ENCODE measurements around the gene DNAI2.
"Not testable (repeated sequence)": the region's sequence is repeated elsewhere in the genome, so short reads cannot be mapped to it uniquely, and the experiment has no call there.

The DNAI2 gene

GRCh38 chr17:74244128-74244527, 29.9 kb upstream of the DNAI2 start:
- no peak overlapping the region for H3K4me3 ChIP-seq (ENCODE audit: low read depth, low read length)

- no peak overlapping the region for H3K4me3 ChIP-seq (ENCODE audit: low read depth, low read length)
Measured at GRCh38 chr17:74244548-74244947, 29.5 kb upstream of the DNAI2 start.

GRCh38 chr17:74245145-74245831, 28.7 kb upstream of the DNAI2 start:
- H3K4me3 ChIP-seq (ENCODE audit: low read depth, low read length) = no peak overlapping the region

DNA sequence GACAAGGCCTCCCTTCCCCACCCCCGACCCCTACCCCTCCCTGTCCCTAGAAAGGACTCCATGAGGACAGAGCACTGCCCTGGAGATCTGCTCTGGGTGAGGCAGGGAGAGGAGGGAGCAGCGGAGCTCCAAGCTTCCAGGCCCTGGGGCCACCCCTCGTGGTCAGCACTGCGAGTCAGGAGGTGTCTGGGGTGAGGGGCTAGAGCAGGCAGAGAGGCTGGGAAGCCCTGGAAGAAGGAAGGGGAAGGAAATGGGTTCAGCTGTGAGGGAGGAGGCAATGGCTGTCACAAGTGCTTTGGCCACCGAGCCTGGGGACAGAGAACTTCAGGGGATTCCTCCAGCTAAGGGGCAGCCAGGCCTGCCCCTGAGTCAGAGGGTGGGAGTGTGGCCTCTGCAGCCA, 28.2 kb upstream of the DNAI2 start:
- no peak overlapping the region for H3K4me3 ChIP-seq (ENCODE audit: low read depth, low read length)

DNA sequence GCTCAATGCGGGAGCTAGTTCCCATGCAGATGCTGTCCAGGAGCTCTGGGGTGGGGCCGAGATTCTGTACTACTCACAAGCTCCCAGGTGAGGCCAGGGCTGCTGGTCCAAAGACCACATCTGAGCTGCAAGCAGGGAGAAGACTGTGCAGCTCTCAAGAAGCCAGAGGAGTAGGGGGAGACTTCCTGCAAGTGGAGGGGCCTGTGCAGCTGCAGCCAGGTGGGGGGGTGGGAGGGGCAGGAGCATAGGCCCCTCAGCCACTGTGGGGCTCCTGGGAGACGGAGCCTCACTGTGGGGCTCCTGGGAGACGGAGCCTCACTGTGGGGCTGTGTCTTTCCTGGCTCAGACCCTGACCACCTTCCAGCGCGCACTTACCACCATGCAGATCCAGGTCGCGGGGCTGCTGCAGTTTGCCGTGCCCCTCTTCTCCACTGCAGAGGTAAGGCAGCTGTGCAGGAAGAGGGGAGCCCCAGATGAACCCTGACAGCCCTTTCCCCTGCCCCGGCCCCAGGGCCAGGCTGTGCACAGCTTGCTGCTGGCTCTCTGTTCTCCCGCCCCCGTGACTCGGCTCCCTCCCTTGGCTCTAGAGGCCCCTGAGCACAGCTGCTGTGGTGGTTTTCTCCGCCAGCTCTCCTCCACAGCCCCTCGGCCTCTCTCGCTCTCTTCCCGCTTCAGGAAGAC, 24.3 kb upstream of the DNAI2 start:
- H3K4me3 ChIP-seq (ENCODE audit: low read depth, low read length) = no peak overlapping the region

- no peak overlapping the region for H3K4me3 ChIP-seq (ENCODE audit: low read depth, low read length)
Measured at GRCh38 chr17:74250324-74250995, 23.6 kb upstream of the DNAI2 start.

GRCh38 chr17:74251051-74251450, 23.0 kb upstream of the DNAI2 start:
- H3K4me3 ChIP-seq (ENCODE audit: low read depth, low read length) = no peak overlapping the region

DNA sequence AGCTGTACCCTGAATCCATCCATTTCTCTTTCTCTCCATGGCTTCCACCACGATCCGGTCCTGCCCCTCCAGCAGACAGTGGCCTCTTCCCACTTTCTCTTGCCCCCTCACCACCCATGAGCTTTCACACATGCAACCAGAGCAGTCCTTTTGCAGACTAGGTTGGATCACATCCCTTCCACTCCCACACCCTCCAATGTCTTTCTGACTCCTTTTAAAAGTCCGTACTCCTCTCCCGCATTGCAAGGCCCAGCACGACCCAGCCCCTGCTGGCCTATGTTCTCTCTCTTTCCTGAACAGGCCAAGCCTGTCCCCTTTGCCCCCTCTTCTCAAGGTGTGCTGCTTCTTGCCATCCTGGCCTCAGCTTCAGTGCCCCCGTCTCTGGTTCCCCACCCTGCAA, 22.5 kb upstream of the DNAI2 start:
- H3K4me3 ChIP-seq (ENCODE audit: low read depth, low read length) = no peak overlapping the region

DNA sequence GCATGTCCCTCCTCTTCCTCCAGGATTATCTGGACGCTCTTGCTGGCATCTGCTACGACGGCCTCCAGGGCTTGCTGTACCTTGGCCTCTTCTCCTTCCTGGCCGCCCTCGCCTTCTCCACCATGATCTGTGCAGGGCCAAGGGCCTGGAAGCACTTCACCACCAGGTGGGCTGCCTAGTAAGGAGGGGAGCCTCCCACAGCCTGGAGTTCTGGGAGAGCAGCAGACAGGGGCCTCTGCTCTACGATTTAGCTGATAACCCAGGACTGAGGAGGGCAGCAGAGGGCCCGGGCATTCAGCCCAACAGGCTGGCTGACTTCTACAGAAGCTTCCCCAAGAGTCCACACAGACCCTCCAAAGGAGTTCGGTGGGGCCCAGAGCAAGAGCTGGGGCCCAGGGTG, 21.8 kb upstream of the DNAI2 start:
- H3K4me3 ChIP-seq (ENCODE audit: low read depth, low read length) = no peak overlapping the region

DNA sequence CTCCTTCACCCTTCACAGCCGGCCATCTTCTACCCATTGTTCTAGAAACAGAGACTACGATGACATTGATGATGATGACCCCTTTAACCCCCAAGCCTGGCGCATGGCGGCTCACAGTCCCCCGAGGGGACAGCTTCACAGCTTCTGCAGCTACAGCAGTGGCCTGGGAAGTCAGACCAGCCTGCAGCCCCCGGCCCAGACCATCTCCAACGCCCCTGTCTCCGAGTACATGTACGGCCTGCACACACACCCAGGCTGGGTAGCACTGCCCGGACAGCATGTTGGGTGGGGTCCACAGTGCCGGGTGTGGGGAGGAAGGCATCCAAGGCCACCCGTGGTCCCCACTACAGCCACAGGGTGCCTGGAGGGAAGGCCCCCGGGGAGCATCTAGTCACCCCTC, 21.0 kb upstream of the DNAI2 start:
- no peak overlapping the region for H3K4me3 ChIP-seq (ENCODE audit: low read depth, low read length)

GRCh38 chr17:74257311-74257710, 16.7 kb upstream of the DNAI2 start:
- no peak overlapping the region for H3K4me3 ChIP-seq (ENCODE audit: low read depth, low read length)

DNA sequence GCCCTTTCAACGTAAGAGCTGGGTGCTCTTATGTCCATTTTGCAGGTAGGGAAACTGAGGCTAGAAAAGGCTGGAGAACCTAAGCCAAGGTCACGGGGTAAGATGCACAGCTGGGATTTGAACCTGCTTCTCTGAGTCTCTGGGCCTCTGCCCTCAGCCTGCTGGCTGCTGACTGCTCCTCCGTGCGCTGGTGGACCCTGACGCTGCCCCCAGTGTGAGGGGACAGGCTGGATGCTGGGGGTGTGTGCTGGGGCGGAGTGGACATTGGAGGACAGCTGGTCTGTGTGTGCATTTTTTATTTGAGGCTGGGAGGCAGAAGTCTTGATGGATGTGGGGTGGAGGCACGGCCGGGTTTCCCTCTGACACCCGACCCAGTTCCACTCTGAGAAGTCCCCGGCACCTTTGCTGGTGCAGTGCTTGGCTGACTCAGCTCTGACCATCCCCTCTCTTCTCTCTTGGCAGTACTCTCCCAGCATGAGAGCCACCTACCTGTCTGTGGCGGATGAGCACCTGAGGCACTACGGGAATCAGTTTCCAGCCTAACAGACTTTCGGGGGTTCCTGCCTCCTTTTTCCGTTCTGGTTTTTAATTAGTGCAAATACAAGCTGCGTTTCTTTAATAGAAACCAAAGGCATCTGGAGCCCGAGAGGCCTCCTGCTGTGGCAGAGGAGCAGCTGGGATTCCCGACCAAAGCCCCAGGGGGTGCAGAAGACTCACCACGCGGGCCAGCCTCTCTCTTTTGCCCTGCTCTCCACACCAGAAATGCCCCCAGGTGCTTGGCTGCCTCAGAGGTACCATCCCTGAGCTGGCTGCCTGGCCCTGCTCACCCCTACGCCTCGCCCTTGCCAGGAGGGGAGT, 14.1 kb upstream of the DNAI2 start:
- H3K4me3 ChIP-seq (ENCODE audit: low read depth, low read length) = no peak overlapping the region

- no peak overlapping the region for H3K4me3 ChIP-seq (ENCODE audit: low read depth, low read length)
Measured at GRCh38 chr17:74260525-74260850, 13.5 kb upstream of the DNAI2 start.

DNA sequence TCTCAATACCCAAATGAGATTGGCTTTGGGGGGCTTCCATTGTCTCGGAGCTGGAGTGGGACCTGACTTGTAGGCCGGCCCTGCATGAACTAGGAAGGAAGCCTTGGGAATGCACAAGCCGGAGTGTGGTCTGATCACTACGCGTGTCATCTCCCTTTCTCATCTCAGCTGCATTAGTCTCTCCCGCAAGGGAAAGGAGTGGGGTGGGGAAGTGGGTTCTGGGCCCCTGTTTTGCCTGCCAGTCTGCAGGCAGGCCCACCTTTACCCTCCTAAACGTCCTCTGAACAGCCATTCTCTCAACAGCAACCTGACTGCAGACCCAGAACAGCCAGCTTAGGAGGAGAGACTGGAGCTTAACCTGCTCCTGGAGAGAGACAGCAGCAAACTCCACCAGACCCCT, 11.4 kb upstream of the DNAI2 start:
- no peak overlapping the region for H3K4me3 ChIP-seq (ENCODE audit: low read depth, low read length)

GRCh38 chr17:74267054-74267453, 7.0 kb upstream of the DNAI2 start:
- not testable (repeated sequence) for H3K4me3 ChIP-seq (ENCODE audit: low read depth, low read length)

DNA sequence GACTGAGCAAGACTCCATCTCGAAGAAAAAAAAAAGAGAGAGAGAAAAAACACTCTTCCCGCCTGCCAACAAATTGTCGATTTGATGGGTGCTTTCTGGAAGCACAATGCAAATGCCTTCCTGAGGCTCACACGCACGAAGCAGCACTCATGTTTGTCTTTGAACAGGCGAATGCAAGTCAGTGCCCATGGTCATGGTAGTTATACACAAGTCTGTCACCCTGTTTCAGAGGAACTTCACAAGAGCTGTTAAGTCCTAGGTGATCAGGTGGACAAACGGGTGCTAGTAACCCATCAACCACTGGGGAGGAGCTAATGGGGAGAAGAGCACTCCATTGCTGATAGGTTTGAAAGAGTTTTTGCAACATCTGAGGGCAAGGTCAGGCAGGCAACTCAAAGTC, 6.5 kb upstream of the DNAI2 start:
- H3K4me3 ChIP-seq (ENCODE audit: low read depth, low read length) = no peak overlapping the region

- no peak overlapping the region for H3K4me3 ChIP-seq (ENCODE audit: low read depth, low read length)
Measured at GRCh38 chr17:74267987-74268499, 6.0 kb upstream of the DNAI2 start.

DNA sequence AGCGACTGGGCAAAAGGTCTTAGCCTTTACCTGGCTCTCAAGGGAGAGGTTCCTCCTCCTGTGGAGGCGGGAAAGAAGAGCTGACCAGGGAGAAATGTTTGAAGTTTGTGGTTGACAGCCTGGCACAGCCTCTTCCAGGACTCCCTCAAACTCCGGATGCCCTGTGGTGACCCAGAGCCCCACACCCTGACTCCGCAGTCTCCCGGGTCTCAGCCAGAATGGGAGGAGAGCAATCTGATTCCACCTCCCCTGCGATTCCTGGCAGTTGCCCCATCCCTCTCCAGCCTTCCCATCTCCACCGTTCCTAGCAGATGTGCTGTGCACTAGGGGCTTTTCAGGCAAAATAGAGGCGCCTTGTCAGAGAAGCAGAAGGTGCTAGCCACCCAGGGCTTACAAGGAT, 5.5 kb upstream of the DNAI2 start:
- H3K4me3 ChIP-seq (ENCODE audit: low read depth, low read length) = no peak overlapping the region

DNA sequence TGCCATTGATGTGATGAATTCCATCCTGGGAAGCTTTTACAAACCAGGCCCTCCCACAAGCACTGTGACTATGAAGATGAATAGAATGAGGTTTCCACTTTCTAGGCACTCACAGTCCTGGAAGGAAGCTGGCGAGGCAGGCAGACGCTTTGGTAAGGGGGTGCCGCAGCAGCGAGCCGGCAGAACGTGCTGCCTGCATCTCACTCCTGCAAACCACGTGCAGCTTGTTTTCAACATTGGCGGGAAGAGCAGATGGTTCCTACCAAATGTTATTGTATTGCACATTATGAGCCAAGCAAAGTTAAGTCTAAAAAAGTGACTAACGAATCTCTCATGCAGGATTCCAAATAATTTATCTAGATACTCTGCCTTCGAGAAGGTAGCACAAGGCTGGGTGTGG, 3.7 kb upstream of the DNAI2 start:
- H3K4me3 ChIP-seq (ENCODE audit: low read depth, low read length) = no peak overlapping the region

DNA sequence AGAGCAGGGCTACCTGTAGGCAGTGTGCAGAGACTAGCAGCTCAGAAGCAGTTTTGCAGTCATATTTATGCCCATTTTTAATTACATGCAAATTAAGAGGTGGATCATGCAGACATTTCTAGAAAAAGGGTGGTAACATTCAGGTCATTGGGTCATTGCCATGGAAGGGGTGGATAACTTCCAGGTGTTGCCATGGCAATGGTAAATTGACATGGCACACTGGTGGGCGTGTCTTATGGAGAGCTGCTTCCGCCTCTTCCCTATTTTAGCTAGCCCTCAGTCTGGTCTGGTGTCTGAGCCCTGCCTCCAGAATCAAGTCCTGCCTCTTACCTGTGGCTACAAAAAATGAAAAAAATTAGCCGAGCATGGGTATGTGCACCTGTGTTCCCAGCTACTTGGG, 2.8 kb upstream of the DNAI2 start:
- H3K4me3 ChIP-seq (ENCODE audit: low read depth, low read length) = no peak overlapping the region

GRCh38 chr17:74271901-74272561, 2.0 kb upstream of the DNAI2 start:
- no peak overlapping the region for H3K4me3 ChIP-seq (ENCODE audit: low read depth, low read length)
